Measurements from ENCODE around the gene FEZ2. TPM values are rescaled to one million over a fixed set of nuclear protein-coding genes. Genes with fewer than 3 reads are reported as not detected.

FEZ2 gene
- total and polyA plus RNA-seq, 10 of the 15 experiments (the other 5 are each of a cell fraction or from before 2014, with no cell fraction given), result 3.0 to 15.4 (median 6.6) TPM

- TF ChIP-seq PRDM15 (CRISPR knock-in tag; IDR thresholded peaks at IDR 0.05) (no peak), RELB (IDR thresholded peaks at IDR 0.05; ENCODE audit: low read depth) (no peak), TBL1XR1 (IDR thresholded peaks at IDR 0.05; ENCODE audit: low read depth, low read length) (no peak), EED (IDR thresholded peaks at IDR 0.05; ENCODE audit: low read depth) (no peak), TAF1 (IDR thresholded peaks at IDR 0.05; ENCODE audit: borderline replicate concordance, low read depth, low read length) (no peak)
Observed at GRCh38 chr2:36564377-36564930, 33.5 kb downstream of the FEZ2 start (continued).

- ATAC-seq (no peak), DNase-seq (ENCODE audit: low read depth, low spot score) (no peak), FAIRE-seq (no peak)
- ChIA-PET SMC1A (ENCODE audit: uncharacterized antibody, unreplicated experiment) (interaction anchor here (0.7 to 0.9 kb wide), 2 partner anchors 33 to 78 kb away, joined by 3 read pairs; no protein-coding TSS in a partner anchor), RAD21 (ENCODE audit: unreplicated experiment) (no interaction called here), POLR2A (interaction anchor here (0.6 kb wide), 1 partner anchor 227 kb away, joined by 3 read pairs; no protein-coding TSS in a partner anchor), CTCF (interaction anchor here (0.8 to 2.0 kb wide), 3 partner anchors 12 to 76 kb away, joined by 3 to 8 read pairs (median 4); no protein-coding TSS in a partner anchor)
- Histone ChIP-seq H2AFZ (ENCODE audit: control insufficient read depth, low read depth, low read length) (no peak overlapping the region), H3K27me3 (replicated peaks in 1 of 2; ENCODE audit: control insufficient read depth in 2 of 2, insufficient read depth in 2 of 2, low read length in 1 of 2) (no peaks in the 10 kb centered on the region), H3K4me2 (ENCODE audit: control insufficient read depth, insufficient read depth) (no peak overlapping the region), H3K36me3 (ENCODE audit: control insufficient read depth in 2 of 2, insufficient read depth in 2 of 2, low read length in 1 of 2) (peaks cover 2 to 4% of the 10 kb centered on the region in 2 experiments; a peak in 1 of 4 replicates), H3K27ac (ENCODE audit: control insufficient read depth, insufficient read depth) (no peak overlapping the region), H3K4me3 (no peak overlapping the region), H3K4me1 (ENCODE audit: control insufficient read depth, insufficient read depth, low read length) (no peaks in the 10 kb centered on the region), H3K79me2 (ENCODE audit: control insufficient read depth, insufficient read depth, low read length) (no peaks in the 10 kb centered on the region), H4K20me1 (ENCODE audit: control insufficient read depth, insufficient read depth) (no peaks in the 10 kb centered on the region), H3K9ac (ENCODE audit: control insufficient read depth, insufficient read depth, low read length) (no peak overlapping the region), H3K9me3 (replicated peaks; ENCODE audit: control insufficient read depth, insufficient read depth, low read length) (no peaks in the 10 kb centered on the region)
- in situ Hi-C loops (cut with MboI) (no loop called here), intact Hi-C loops (cut with micrococcal nuclease; ENCODE audit: unreplicated experiment) (no loop called here)
- 94% methylated on average over 3 of the region's 3 CpGs for WGBS (ENCODE audit: insufficient coverage, insufficient replicate concordance, low lambda C conversion rate, missing lambda C conversion rate)
- TF ChIP-seq RCOR1 (conservative IDR thresholded peaks at IDR 0.05; ENCODE audit: low read depth, low read length) (no peak), ATF7 (IDR thresholded peaks at IDR 0.05; ENCODE audit: low read depth) (no peak), ZZZ3 (IDR thresholded peaks at IDR 0.05; ENCODE audit: control insufficient read depth, insufficient read length, low read depth) (no peak), WRNIP1 (IDR thresholded peaks at IDR 0.05; ENCODE audit: borderline replicate concordance, low read depth, low read length) (no peak), MAX (IDR thresholded peaks at IDR 0.05; ENCODE audit: low read depth, low read length) (no peak), CHD2 (IDR thresholded peaks at IDR 0.05; ENCODE audit: borderline replicate concordance, low read depth, low read length) (no peak), MTA3 (IDR thresholded peaks at IDR 0.05; ENCODE audit: borderline replicate concordance, low read length) (no peak), EED (IDR thresholded peaks at IDR 0.05; ENCODE audit: low read depth) (no peak)
- no TSS peak for BruUV-seq (replicated peaks)
Observed at GRCh38 chr2:36562973-36563532, 34.9 kb downstream of the FEZ2 start.

Data from GM12878 (cell line).